Measurements from ENCODE around the gene MYO10. TPM values are rescaled to one million over a fixed set of nuclear protein-coding genes. Genes with fewer than 3 reads are reported as not detected.
"Not testable (repeated sequence)": the region's sequence is repeated elsewhere in the genome, so short reads cannot be mapped to it uniquely, and the experiment has no call there.

MYO10 gene
- total RNA-seq, 2 experiments from 2014 or later = 0.08 TPM; not detected in 1

- Mint-ChIP-seq H3K4me1 (no peaks in the 10 kb centered on the region), H3K27me3 (peaks cover 13% of the 10 kb centered on the region), H3K27ac (no peak overlapping the region), H3K4me3 (no peak overlapping the region), H3K36me3 (ENCODE audit: low read depth) (no peaks in the 10 kb centered on the region), H3K9me3 (no peaks in the 10 kb centered on the region)
- CTCF ChIA-PET = no interaction called here
- POLR2A ChIA-PET = interaction anchor here (0.8 kb wide), 1 partner anchor 43 kb away, joined by 4 read pairs; no protein-coding TSS in a partner anchor
- no peak for DNase-seq
Measured at GRCh38 chr5:16733331-16734006, 202.6 kb downstream of the MYO10 start.

GRCh38 chr5:16732356-16732755 is 203.7 kb downstream of the MYO10 start:
- CTCF ChIA-PET = no interaction called here
- POLR2A ChIA-PET = no interaction called here

GRCh38 chr5:16727755-16728325 is 208.2 kb downstream of the MYO10 start:
- ChIA-PET CTCF (interaction anchor here (0.6 kb wide), 2 partner anchors 64 to 177 kb away, joined by 3 read pairs; no protein-coding TSS in a partner anchor), POLR2A (no interaction called here)
- H3K4me1 Mint-ChIP-seq = peaks cover 16% of the 10 kb centered on the region
- peaks cover 3% of the 10 kb centered on the region for H3K27me3 Mint-ChIP-seq
- DNase-seq = no peak
- no peak overlapping the region for H3K27ac Mint-ChIP-seq
- H3K4me3 Mint-ChIP-seq = no peak overlapping the region
- peaks cover 3% of the 10 kb centered on the region for H3K36me3 Mint-ChIP-seq (ENCODE audit: low read depth)
- peaks cover 4% of the 10 kb centered on the region for H3K9me3 Mint-ChIP-seq

More at GRCh38 chr5:16732356-16732755, 203.7 kb downstream of the MYO10 start:
- peaks cover 6% of the 10 kb centered on the region for H3K4me1 Mint-ChIP-seq
- H3K27me3 Mint-ChIP-seq = peaks cover 4% of the 10 kb centered on the region
- DNase-seq = no peak
- no peaks in the 10 kb centered on the region for H3K9me3 Mint-ChIP-seq
- no peaks in the 10 kb centered on the region for H3K36me3 Mint-ChIP-seq (ENCODE audit: low read depth)
- no peak overlapping the region for H3K4me3 Mint-ChIP-seq
- no peak overlapping the region for H3K27ac Mint-ChIP-seq

GRCh38 chr5:16726538-16726946 is 209.5 kb downstream of the MYO10 start:
- Mint-ChIP-seq H3K4me1 (peaks cover 16% of the 10 kb centered on the region), H3K9me3 (peaks cover 4% of the 10 kb centered on the region), H3K4me3 (no peak overlapping the region), H3K36me3 (ENCODE audit: low read depth) (peaks cover 3% of the 10 kb centered on the region), H3K27ac (no peak overlapping the region), H3K27me3 (peaks cover 3% of the 10 kb centered on the region)
- CTCF ChIA-PET = no interaction called here
- POLR2A ChIA-PET = no interaction called here
- peak; percentile 44 for DNase-seq

GRCh38 chr5:16725575-16725974 is 210.5 kb downstream of the MYO10 start:
- DNase-seq = no peak
- Mint-ChIP-seq H3K9me3 (peaks cover 4% of the 10 kb centered on the region), H3K27me3 (peaks cover 3% of the 10 kb centered on the region), H3K27ac (no peak overlapping the region), H3K36me3 (ENCODE audit: low read depth) (peaks cover 3% of the 10 kb centered on the region), H3K4me1 (peaks cover 16% of the 10 kb centered on the region), H3K4me3 (no peak overlapping the region)
- CTCF ChIA-PET = interaction anchor here (0.6 kb wide), 1 partner anchor 267 kb away, joined by 3 read pairs; no protein-coding TSS in a partner anchor
- POLR2A ChIA-PET = no interaction called here

GRCh38 chr5:16723821-16724220 is 212.3 kb downstream of the MYO10 start:
- no peak overlapping the region for H3K4me3 Mint-ChIP-seq
- peaks cover 3% of the 10 kb centered on the region for H3K36me3 Mint-ChIP-seq (ENCODE audit: low read depth)
- ChIA-PET CTCF (no interaction called here), POLR2A (no interaction called here)
- H3K27me3 Mint-ChIP-seq = peaks cover 3% of the 10 kb centered on the region
- no peak for DNase-seq
- H3K9me3 Mint-ChIP-seq = peaks cover 4% of the 10 kb centered on the region
- H3K27ac Mint-ChIP-seq = no peak overlapping the region
- H3K4me1 Mint-ChIP-seq = peaks cover 16% of the 10 kb centered on the region

GRCh38 chr5:16722097-16722495 is 214.0 kb downstream of the MYO10 start:
- Mint-ChIP-seq H3K27ac (no peak overlapping the region), H3K4me1 (peaks cover 10% of the 10 kb centered on the region), H3K27me3 (peaks cover 3% of the 10 kb centered on the region), H3K36me3 (ENCODE audit: low read depth) (peaks cover 3% of the 10 kb centered on the region), H3K4me3 (no peak overlapping the region), H3K9me3 (peaks cover 4% of the 10 kb centered on the region)
- CTCF ChIA-PET = no interaction called here
- POLR2A ChIA-PET = no interaction called here
- no peak for DNase-seq

- Mint-ChIP-seq H3K9me3 (no peaks in the 10 kb centered on the region), H3K27ac (no peak overlapping the region), H3K36me3 (ENCODE audit: low read depth) (no peaks in the 10 kb centered on the region), H3K4me1 (peaks cover 5% of the 10 kb centered on the region), H3K4me3 (no peak overlapping the region), H3K27me3 (peaks cover 3% of the 10 kb centered on the region)
- ChIA-PET CTCF (no interaction called here), POLR2A (no interaction called here)
- DNase-seq = no peak
Measured at GRCh38 chr5:16721151-16722096, 214.7 kb downstream of the MYO10 start.

- H3K4me1 Mint-ChIP-seq; H3K36me3 Mint-ChIP-seq (ENCODE audit: low read depth); H3K9me3 Mint-ChIP-seq; H3K27ac Mint-ChIP-seq; H3K27me3 Mint-ChIP-seq; DNase-seq; POLR2A ChIA-PET; H3K4me3 Mint-ChIP-seq; CTCF ChIA-PET: not testable (repeated sequence)
Measured at GRCh38 chr5:16718036-16718435, 218.1 kb downstream of the MYO10 start.

GRCh38 chr5:16713386-16713928 is 222.6 kb downstream of the MYO10 start:
- Mint-ChIP-seq H3K4me3 (no peak overlapping the region), H3K9me3 (no peaks in the 10 kb centered on the region), H3K27me3 (peaks cover 3% of the 10 kb centered on the region), H3K27ac (no peak overlapping the region), H3K36me3 (ENCODE audit: low read depth) (no peaks in the 10 kb centered on the region), H3K4me1 (no peaks in the 10 kb centered on the region)
- ChIA-PET POLR2A (no interaction called here), CTCF (no interaction called here)
- DNase-seq = no peak

GRCh38 chr5:16712620-16713019 is 223.5 kb downstream of the MYO10 start:
- no peak overlapping the region for H3K27ac Mint-ChIP-seq
- no peak for DNase-seq
- H3K4me3 Mint-ChIP-seq = no peak overlapping the region
- POLR2A ChIA-PET = no interaction called here
- H3K36me3 Mint-ChIP-seq (ENCODE audit: low read depth) = no peaks in the 10 kb centered on the region
- H3K27me3 Mint-ChIP-seq = peaks cover 3% of the 10 kb centered on the region
- CTCF ChIA-PET = no interaction called here
- H3K4me1 Mint-ChIP-seq = no peaks in the 10 kb centered on the region
- no peaks in the 10 kb centered on the region for H3K9me3 Mint-ChIP-seq

GRCh38 chr5:16712178-16712577 is 223.9 kb downstream of the MYO10 start:
- no peak for DNase-seq
- Mint-ChIP-seq H3K36me3 (ENCODE audit: low read depth) (no peaks in the 10 kb centered on the region), H3K27me3 (peaks cover 3% of the 10 kb centered on the region), H3K27ac (no peak overlapping the region), H3K9me3 (no peaks in the 10 kb centered on the region), H3K4me1 (no peaks in the 10 kb centered on the region), H3K4me3 (no peak overlapping the region)
- CTCF ChIA-PET = no interaction called here
- POLR2A ChIA-PET = no interaction called here
